ENCODE measurements around the gene ZDHHC18.
A peak's percentile ranks its signal among the peaks of the same experiment; 100 is the strongest.
"Not testable (repeated sequence)": the region's sequence is repeated elsewhere in the genome, so short reads cannot be mapped to it uniquely, and the experiment has no call there.

The ZDHHC18 gene

GRCh38 chr1:26787706-26788514 lies 38.6 kb upstream of the ZDHHC18 start, which contains the start of gene PIGV:
Gene PIGV (plus strand): TSS chr1:26787950. CDS start chr1:26790816, 2,866 bp downstream.
- H3K9me3 Mint-ChIP-seq: no peaks in the 10 kb centered on the region
- peaks cover 76% of the 10 kb centered on the region for H3K4me1 Mint-ChIP-seq
- H3K27me3 Mint-ChIP-seq: peaks cover 4% of the 10 kb centered on the region
- H3K36me3 Mint-ChIP-seq: peaks cover 25% of the 10 kb centered on the region
- DNase-seq: peak; percentile 89
- CTCF ChIA-PET: interaction anchor here (0.7 to 5.8 kb wide), 19 partner anchors 9 to 287 kb away, joined by 3 to 211 read pairs (median 8); no protein-coding TSS in a partner anchor
- H3K4me3 Mint-ChIP-seq: peak within 1 kb of the TSS; percentile 78
- peak within 1 kb of the TSS; percentile 100 for H3K27ac Mint-ChIP-seq

GRCh38 chr1:26788515-26788785 lies 38.0 kb upstream of the ZDHHC18 start:
- Mint-ChIP-seq H3K27me3 (peaks cover 4% of the 10 kb centered on the region), H3K36me3 (peaks cover 26% of the 10 kb centered on the region), H3K27ac (peak overlapping the region; percentile 100), H3K4me3 (peak overlapping the region; percentile 78), H3K9me3 (no peaks in the 10 kb centered on the region), H3K4me1 (peaks cover 79% of the 10 kb centered on the region)
- CTCF ChIA-PET: interaction anchor here (0.6 to 5.8 kb wide), 29 partner anchors 9 to 288 kb away, joined by 3 to 211 read pairs (median 5); no protein-coding TSS in a partner anchor
- DNase-seq: no peak

GRCh38 chr1:26788836-26789611 lies 37.5 kb upstream of the ZDHHC18 start:
- Mint-ChIP-seq H3K27ac (peak overlapping the region; percentile 100), H3K9me3 (no peaks in the 10 kb centered on the region), H3K4me1 (peaks cover 80% of the 10 kb centered on the region), H3K36me3 (peaks cover 25% of the 10 kb centered on the region), H3K4me3 (peak overlapping the region; percentile 78), H3K27me3 (peaks cover 4% of the 10 kb centered on the region)
- CTCF ChIA-PET: interaction anchor here (0.6 to 5.8 kb wide), 35 partner anchors 10 to 289 kb away, joined by 3 to 211 read pairs (median 4); no protein-coding TSS in a partner anchor
- DNase-seq: peak; percentile 92

GRCh38 chr1:26789612-26789865 lies 36.9 kb upstream of the ZDHHC18 start:
- Mint-ChIP-seq H3K27me3 (peaks cover 4% of the 10 kb centered on the region), H3K4me1 (peaks cover 78% of the 10 kb centered on the region), H3K36me3 (peaks cover 26% of the 10 kb centered on the region), H3K9me3 (no peaks in the 10 kb centered on the region), H3K4me3 (peak overlapping the region; percentile 78), H3K27ac (peak overlapping the region; percentile 100)
- CTCF ChIA-PET: interaction anchor here (0.7 to 5.8 kb wide), 29 partner anchors 10 to 320 kb away, joined by 3 to 211 read pairs (median 5); no protein-coding TSS in a partner anchor
- DNase-seq: no peak

- Mint-ChIP-seq H3K27me3 (peaks cover 4% of the 10 kb centered on the region), H3K4me1 (peaks cover 74% of the 10 kb centered on the region), H3K4me3 (peak overlapping the region; percentile 78), H3K9me3 (no peaks in the 10 kb centered on the region), H3K27ac (peak overlapping the region; percentile 100), H3K36me3 (peaks cover 30% of the 10 kb centered on the region)
- DNase-seq: no peak
- CTCF ChIA-PET: interaction anchor here (0.7 to 5.8 kb wide), 28 partner anchors 10 to 321 kb away, joined by 3 to 211 read pairs (median 6); no protein-coding TSS in a partner anchor
Measured at GRCh38 chr1:26789931-26790330, 36.6 kb upstream of the ZDHHC18 start.

- CTCF ChIA-PET: interaction anchor here (0.9 to 5.8 kb wide), 19 partner anchors 9 to 322 kb away, joined by 3 to 211 read pairs (median 8); no protein-coding TSS in a partner anchor
- peaks cover 67% of the 10 kb centered on the region for H3K4me1 Mint-ChIP-seq
- peaks cover 4% of the 10 kb centered on the region for H3K27me3 Mint-ChIP-seq
- no peaks in the 10 kb centered on the region for H3K9me3 Mint-ChIP-seq
- peak overlapping the region; percentile 78 for H3K4me3 Mint-ChIP-seq
- peaks cover 35% of the 10 kb centered on the region for H3K36me3 Mint-ChIP-seq
- peak overlapping the region; percentile 100 for H3K27ac Mint-ChIP-seq
- peak; percentile 38 for DNase-seq
Measured at GRCh38 chr1:26790551-26790953, 35.9 kb upstream of the ZDHHC18 start.

GRCh38 chr1:26791148-26791547 lies 35.3 kb upstream of the ZDHHC18 start:
- DNase-seq: no peak
- Mint-ChIP-seq H3K4me3 (peak overlapping the region; percentile 78), H3K27ac (peak overlapping the region; percentile 100), H3K36me3 (peaks cover 33% of the 10 kb centered on the region), H3K4me1 (peaks cover 62% of the 10 kb centered on the region), H3K27me3 (peaks cover 4% of the 10 kb centered on the region), H3K9me3 (no peaks in the 10 kb centered on the region)
- CTCF ChIA-PET: interaction anchor here (0.9 to 5.8 kb wide), 16 partner anchors 9 to 291 kb away, joined by 3 to 211 read pairs (median 10); no protein-coding TSS in a partner anchor

GRCh38 chr1:26791626-26792025 lies 34.9 kb upstream of the ZDHHC18 start:
- H3K27ac Mint-ChIP-seq: peak overlapping the region; percentile 100
- DNase-seq: no peak
- peaks cover 60% of the 10 kb centered on the region for H3K4me1 Mint-ChIP-seq
- peak overlapping the region; percentile 78 for H3K4me3 Mint-ChIP-seq
- peaks cover 4% of the 10 kb centered on the region for H3K27me3 Mint-ChIP-seq
- CTCF ChIA-PET: interaction anchor here (0.9 to 5.8 kb wide), 9 partner anchors 8 to 291 kb away, joined by 3 to 211 read pairs (median 28); no protein-coding TSS in a partner anchor
- peaks cover 38% of the 10 kb centered on the region for H3K36me3 Mint-ChIP-seq
- no peaks in the 10 kb centered on the region for H3K9me3 Mint-ChIP-seq

GRCh38 chr1:26792924-26793323 lies 33.6 kb upstream of the ZDHHC18 start:
- peaks cover 62% of the 10 kb centered on the region for H3K4me1 Mint-ChIP-seq
- H3K27me3 Mint-ChIP-seq: no peaks in the 10 kb centered on the region
- H3K36me3 Mint-ChIP-seq: peaks cover 45% of the 10 kb centered on the region
- no peak overlapping the region for H3K4me3 Mint-ChIP-seq
- H3K9me3 Mint-ChIP-seq: no peaks in the 10 kb centered on the region
- CTCF ChIA-PET: no interaction called here
- H3K27ac Mint-ChIP-seq: no peak overlapping the region
- no peak for DNase-seq

- no peak overlapping the region for H3K27ac Mint-ChIP-seq
- H3K4me1 Mint-ChIP-seq: peaks cover 67% of the 10 kb centered on the region
- no peaks in the 10 kb centered on the region for H3K9me3 Mint-ChIP-seq
- CTCF ChIA-PET: no interaction called here
- H3K36me3 Mint-ChIP-seq: peaks cover 50% of the 10 kb centered on the region
- no peak for DNase-seq
- no peaks in the 10 kb centered on the region for H3K27me3 Mint-ChIP-seq
- no peak overlapping the region for H3K4me3 Mint-ChIP-seq
Measured at GRCh38 chr1:26794391-26794790, 32.1 kb upstream of the ZDHHC18 start.

- DNase-seq: no peak
- Mint-ChIP-seq H3K27ac (peak overlapping the region; percentile 57), H3K27me3 (no peaks in the 10 kb centered on the region), H3K4me3 (no peak overlapping the region), H3K4me1 (peaks cover 70% of the 10 kb centered on the region), H3K36me3 (peaks cover 63% of the 10 kb centered on the region), H3K9me3 (peaks cover 2% of the 10 kb centered on the region)
- CTCF ChIA-PET: interaction anchor here (1.5 to 4.1 kb wide), 3 partner anchors 8 to 195 kb away, joined by 5 to 49 read pairs (median 7); partner anchors contain the start of gene PIGV
Measured at GRCh38 chr1:26797627-26798026, 28.9 kb upstream of the ZDHHC18 start.

GRCh38 chr1:26799479-26800142 lies 26.9 kb upstream of the ZDHHC18 start:
- peak; percentile 31 for DNase-seq
- Mint-ChIP-seq H3K4me3 (peak overlapping the region; percentile 46), H3K4me1 (peaks cover 58% of the 10 kb centered on the region), H3K36me3 (peaks cover 46% of the 10 kb centered on the region), H3K27me3 (no peaks in the 10 kb centered on the region), H3K9me3 (peaks cover 2% of the 10 kb centered on the region), H3K27ac (peak overlapping the region; percentile 94)
- CTCF ChIA-PET: interaction anchor here (0.7 to 4.1 kb wide), 8 partner anchors 10 to 200 kb away, joined by 3 to 49 read pairs (median 7); partner anchors contain the start of gene PIGV

- H3K27ac Mint-ChIP-seq, H3K27me3 Mint-ChIP-seq, H3K4me3 Mint-ChIP-seq, CTCF ChIA-PET, DNase-seq, H3K9me3 Mint-ChIP-seq: not testable (repeated sequence)
- Mint-ChIP-seq H3K36me3 (peaks cover 34% of the 10 kb centered on the region), H3K4me1 (peaks cover 51% of the 10 kb centered on the region)
Measured at GRCh38 chr1:26803932-26804331, 22.6 kb upstream of the ZDHHC18 start.
